HEK293T (cell line): ENCODE results near the gene MUSTN1.
A peak's percentile ranks its signal among the peaks of the same experiment; 100 is the strongest.

Experiments used
- CTCF ChIA-PET: fragments of 350-600 bp; formaldehyde crosslinking; extraction: SDS; loops from one replicate; lab custom pipeline; 2021; ENCODE audit warnings: antibody characterized with exemption, inconsistent platforms; lab: Yijun Ruan, JAX
- POLR2A ChIA-PET: fragments of 350-600 bp; formaldehyde crosslinking; extraction: SDS; loops from one replicate; lab custom pipeline; 2020; ENCODE audit warnings: antibody characterized with exemption, inconsistent platforms; lab: Yijun Ruan, JAX
- DNase-seq: peaks from one replicate; pipeline ENCODE4 v3.0.0; 2012; ENCODE audit warnings: mixed read lengths; ENCODE audit errors: extremely low spot score
- ARNT ChIP-seq: fragments of 450-650 bp; IDR thresholded peaks from 2 replicates; pipeline ENCODE4 v1.6.1; 2017; ENCODE audit warnings: mild to moderate bottlenecking
- BHLHE40 ChIP-seq: fragments of 450-650 bp; IDR thresholded peaks from 2 replicates; pipeline ENCODE4 v1.6.1; 2016; ENCODE audit warnings: mild to moderate bottlenecking, moderate library complexity, borderline replicate concordance
- CTBP1 ChIP-seq: fragments of 450-650 bp; IDR thresholded peaks from 2 replicates; pipeline ENCODE4 v1.6.1; 2016; ENCODE audit warnings: borderline replicate concordance
- ELF4 ChIP-seq: fragments of 450-650 bp; IDR thresholded peaks from 2 replicates; pipeline ENCODE4 v1.6.1; 2017; ENCODE audit warnings: antibody characterized with exemption
- FOXA1 ChIP-seq: fragments of 450-650 bp; IDR thresholded peaks from 2 replicates; pipeline ENCODE4 v1.6.1; 2016; ENCODE audit warnings: mild to moderate bottlenecking
- FOXK2 ChIP-seq: fragments of 450-650 bp; IDR thresholded peaks from 2 replicates; pipeline ENCODE4 v1.6.1; 2016; ENCODE audit warnings: mild to moderate bottlenecking
- FOXM1 ChIP-seq: fragments of 450-650 bp; IDR thresholded peaks from 2 replicates; pipeline ENCODE4 v1.6.1; 2017; ENCODE audit warnings: mild to moderate bottlenecking, borderline replicate concordance
- HDGF ChIP-seq: fragments of 450-650 bp; IDR thresholded peaks from 2 replicates; pipeline ENCODE4 v1.6.1; 2017; ENCODE audit warnings: antibody characterized with exemption, borderline replicate concordance
- L3MBTL2 ChIP-seq: fragments of 450-650 bp; conservative IDR thresholded peaks from 2 replicates; pipeline ENCODE4 v1.6.1; 2016; ENCODE audit warnings: mild to moderate bottlenecking
- LEF1 ChIP-seq: fragments of 450-650 bp; IDR thresholded peaks from 2 replicates; pipeline ENCODE4 v1.6.1; 2017; ENCODE audit warnings: mild to moderate bottlenecking, borderline replicate concordance
- NFRKB ChIP-seq: fragments of 450-650 bp; IDR thresholded peaks from 2 replicates; pipeline ENCODE4 v1.6.1; 2016; ENCODE audit warnings: mild to moderate bottlenecking, moderate library complexity
- PKNOX1 ChIP-seq: fragments of 450-650 bp; IDR thresholded peaks from 2 replicates; pipeline ENCODE4 v1.6.1; 2016
- SP1 ChIP-seq: fragments of 450-650 bp; IDR thresholded peaks from 2 replicates; pipeline ENCODE4 v1.6.1; 2017
- SUZ12 ChIP-seq: fragments of 450-650 bp; IDR thresholded peaks from 2 replicates; pipeline ENCODE4 v1.6.1; 2016; ENCODE audit warnings: mild to moderate bottlenecking
- TARDBP ChIP-seq: fragments of 450-650 bp; IDR thresholded peaks from 2 replicates; pipeline ENCODE4 v1.6.1; 2016
- ZNF384 ChIP-seq: fragments of 450-650 bp; IDR thresholded peaks from 2 replicates; pipeline ENCODE4 v1.6.1; 2016

MUSTN1 gene

GRCh38 chr3:52827441-52827840, 7.4 kb downstream of the MUSTN1 start:
- POLR2A ChIA-PET: no interaction called here
- DNase-seq: no peak
- CTCF ChIA-PET: no interaction called here
- TF ChIP-seq PKNOX1 (no peak), ZNF384 (no peak), ARNT (no peak), FOXK2 (no peak), NFRKB (no peak), TARDBP (no peak), LEF1 (no peak), BHLHE40 (no peak), L3MBTL2 (no peak), HDGF (no peak), CTBP1 (no peak), FOXA1 (no peak), SUZ12 (no peak), FOXM1 (no peak), ELF4 (no peak), SP1 (no peak)

GRCh38 chr3:52824037-52824436, 10.8 kb downstream of the MUSTN1 start:
- ChIA-PET POLR2A (no interaction called here), CTCF (no interaction called here)
- TF ChIP-seq NFRKB (no peak), CTBP1 (no peak), ZNF384 (no peak), SUZ12 (no peak), FOXA1 (no peak), FOXK2 (no peak), BHLHE40 (no peak), PKNOX1 (no peak), TARDBP (no peak), FOXM1 (no peak), L3MBTL2 (no peak), ARNT (no peak), SP1 (no peak)
- no peak for DNase-seq

- DNase-seq: no peak
- peak; percentile 88 for TF ChIP-seq PKNOX1
- TF ChIP-seq CTBP1: no peak; the same call in 1 of the 2 replicates
- no peak for TF ChIP-seq ZNF384
- ChIA-PET CTCF (no interaction called here), POLR2A (interaction anchor here (1.0 kb wide), 1 partner anchor 16 kb away, joined by 3 read pairs; no protein-coding TSS in a partner anchor)
Observed at GRCh38 chr3:52822363-52822762, 12.5 kb downstream of the MUSTN1 start.

GRCh38 chr3:52820736-52821135, 14.1 kb downstream of the MUSTN1 start:
- TF ChIP-seq BHLHE40 (no peak), FOXA1 (no peak), SP1 (no peak), ARNT (no peak), PKNOX1 (no peak), TARDBP (no peak), HDGF (no peak), LEF1 (no peak), SUZ12 (no peak), CTBP1 (no peak), FOXM1 (no peak), ELF4 (no peak), L3MBTL2 (no peak), NFRKB (no peak), FOXK2 (no peak), ZNF384 (no peak)
- ChIA-PET POLR2A (interaction anchor here (1.4 kb wide), 1 partner anchor 50 kb away, joined by 10 read pairs; the partner anchor contains the start of gene NEK4), CTCF (interaction anchor here (0.6 to 2.2 kb wide), 17 partner anchors 9 to 720 kb away, joined by 3 to 12 read pairs (median 4); no protein-coding TSS in a partner anchor)
- DNase-seq: peak; percentile 78

GRCh38 chr3:52819936-52820335, 14.9 kb downstream of the MUSTN1 start:
- ChIA-PET CTCF (interaction anchor here (0.6 to 2.2 kb wide), 6 partner anchors 8 to 79 kb away, joined by 4 to 12 read pairs (median 8); no protein-coding TSS in a partner anchor), POLR2A (interaction anchor here (1.2 kb wide), 1 partner anchor 49 kb away, joined by 4 read pairs; the partner anchor contains the start of gene NEK4)
- no peak for DNase-seq
- no peak for TF ChIP-seq SP1
- no peak for TF ChIP-seq FOXK2
- TF ChIP-seq HDGF: no peak
- no peak for TF ChIP-seq FOXA1
- no peak for TF ChIP-seq L3MBTL2
- TF ChIP-seq ELF4: no peak
- TF ChIP-seq LEF1: no peak
- no peak; the same call in 1 of the 2 replicates for TF ChIP-seq PKNOX1
- no peak for TF ChIP-seq BHLHE40
- no peak for TF ChIP-seq FOXM1
- no peak for TF ChIP-seq TARDBP
- no peak for TF ChIP-seq CTBP1
- TF ChIP-seq ZNF384: no peak
- TF ChIP-seq NFRKB: no peak
- TF ChIP-seq ARNT: no peak
- no peak for TF ChIP-seq SUZ12
